ENCODE results near the gene USP35.

The USP35 gene

GRCh38 chr11:78244080-78244479, 55.4 kb downstream of the USP35 start:
- DNase-seq, result no peak

DNA sequence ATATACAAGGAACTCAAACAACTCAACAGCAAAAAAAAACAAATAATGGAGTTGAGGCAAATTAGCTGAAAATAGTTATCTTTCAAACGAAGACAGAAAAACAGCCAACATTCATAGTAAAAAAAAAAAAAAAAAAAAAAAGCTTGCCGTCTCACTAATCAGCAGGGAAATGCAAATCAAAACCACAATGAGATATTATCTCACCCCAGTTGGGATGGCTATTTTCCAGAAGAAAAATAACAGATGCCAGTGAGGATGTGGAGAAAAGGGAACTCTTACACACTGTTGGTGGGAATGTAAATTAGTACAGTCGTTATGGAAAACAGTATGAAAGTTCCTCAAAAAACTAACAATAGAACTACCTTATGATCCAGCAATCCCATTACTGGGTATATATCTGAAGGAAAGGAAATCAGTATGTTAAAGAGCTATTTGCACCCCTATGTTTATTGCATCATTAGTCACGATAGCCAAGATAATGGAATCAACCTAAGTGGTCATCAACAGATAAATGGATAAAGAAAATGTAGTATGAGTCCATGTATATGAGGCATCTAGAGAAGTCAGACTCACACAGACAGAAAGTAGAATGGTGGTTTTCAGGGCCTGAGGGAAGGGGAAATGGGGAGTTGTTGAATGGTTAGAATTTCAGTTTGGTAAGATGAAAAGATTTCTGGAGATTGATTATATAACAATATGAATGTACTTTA, 56.0 kb downstream of the USP35 start:
- DNase-seq, result no peak

GRCh38 chr11:78248191-78248590, 59.5 kb downstream of the USP35 start:
- DNase-seq, result no peak

- no peak for DNase-seq
Measured at GRCh38 chr11:78248903-78249302, 60.2 kb downstream of the USP35 start.

DNA sequence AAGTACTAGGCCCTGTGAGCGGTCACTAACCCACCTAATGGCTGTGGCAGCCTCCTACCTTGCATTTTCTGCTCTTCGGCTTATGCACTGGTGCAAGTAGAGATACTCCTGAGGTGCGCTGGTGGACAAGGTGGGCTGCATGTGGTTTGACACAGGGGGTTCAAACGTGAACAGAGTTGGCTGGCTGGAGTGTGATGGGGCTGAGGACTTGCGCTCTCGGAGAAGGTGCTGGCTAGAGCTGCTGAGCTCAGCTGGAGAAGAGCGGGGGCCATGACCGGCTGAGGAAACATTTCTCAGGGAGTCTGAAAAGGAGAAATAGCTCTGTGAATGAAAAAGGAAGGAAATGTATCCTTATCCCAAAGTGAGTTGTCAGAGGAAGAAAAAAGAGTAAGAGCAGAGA, 61.4 kb downstream of the USP35 start:
- DNase-seq, result no peak

DNA sequence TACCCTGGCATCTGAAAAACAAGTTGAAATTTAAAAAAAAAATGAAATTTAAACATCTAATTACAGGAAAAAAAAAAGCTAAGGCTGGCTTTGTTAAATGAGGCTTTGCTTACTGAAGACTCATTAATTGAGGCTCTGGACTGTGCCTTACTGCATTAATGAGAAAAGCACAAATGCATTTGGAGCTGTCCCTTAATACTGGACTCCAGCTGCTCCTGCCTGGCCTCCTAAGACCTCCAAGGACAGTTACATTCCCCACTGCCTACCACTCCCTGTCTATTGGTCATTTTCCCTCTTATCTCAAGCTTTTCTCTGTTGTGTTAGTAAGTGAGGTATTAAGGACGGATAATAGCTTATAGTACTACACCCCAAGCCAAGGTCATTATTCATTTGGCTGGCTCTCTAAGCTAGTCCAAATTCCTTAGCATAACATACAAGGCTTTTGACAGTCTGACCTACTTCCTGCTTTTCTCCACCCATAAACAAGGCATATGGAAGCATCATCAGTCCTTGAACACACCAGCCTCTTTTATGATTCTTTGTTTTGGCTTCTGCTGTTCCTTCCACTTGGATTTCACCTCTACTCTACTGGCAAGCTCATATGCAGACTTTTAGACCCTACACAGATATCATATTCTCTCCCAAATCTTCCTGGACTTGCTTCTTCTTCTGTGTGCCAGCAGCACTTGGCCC, 62.5 kb downstream of the USP35 start:
- no peak for DNase-seq

GRCh38 chr11:78253797-78254196, 65.1 kb downstream of the USP35 start:
- no peak for DNase-seq

GRCh38 chr11:78254268-78254667, 65.5 kb downstream of the USP35 start:
- no peak for DNase-seq

DNA sequence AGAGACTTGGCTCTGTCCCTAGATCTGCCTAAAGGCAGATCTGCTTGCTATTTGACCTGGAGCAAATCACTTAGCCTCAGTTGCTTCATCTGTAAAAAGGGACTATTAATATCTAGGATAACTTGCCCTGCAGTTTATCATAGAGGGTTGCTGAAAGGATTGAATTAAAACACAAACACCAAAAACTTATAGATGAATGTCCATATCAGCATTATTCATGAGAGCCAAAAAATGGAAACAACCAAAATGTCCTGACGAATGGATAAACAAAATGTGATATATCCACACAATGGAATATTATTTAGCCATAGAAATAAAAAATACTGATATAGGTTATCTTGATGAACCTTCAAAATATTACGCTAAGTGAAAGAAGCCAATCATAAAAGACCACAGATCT, 67.2 kb downstream of the USP35 start:
- DNase-seq, result no peak

DNA sequence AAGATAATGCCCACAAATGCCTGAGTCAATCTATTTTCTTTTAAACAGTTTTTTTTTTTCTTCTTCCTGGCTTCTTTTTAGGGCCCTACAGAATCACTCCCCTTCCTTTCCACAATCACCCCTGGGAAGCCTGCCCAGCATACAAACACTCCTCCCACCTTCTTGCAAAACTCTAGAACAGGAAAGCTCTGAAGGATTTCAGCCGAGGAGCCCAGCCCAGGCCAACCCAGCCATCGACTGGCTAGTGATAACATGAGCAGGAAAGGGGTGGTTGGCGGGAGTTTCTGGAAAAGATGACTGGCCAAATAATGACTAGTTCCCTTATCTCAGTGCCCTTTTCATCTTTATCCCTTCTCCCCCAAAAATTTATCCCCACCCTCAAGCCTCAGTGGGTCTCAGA, 68.2 kb downstream of the USP35 start:
- DNase-seq, result no peak

DNA sequence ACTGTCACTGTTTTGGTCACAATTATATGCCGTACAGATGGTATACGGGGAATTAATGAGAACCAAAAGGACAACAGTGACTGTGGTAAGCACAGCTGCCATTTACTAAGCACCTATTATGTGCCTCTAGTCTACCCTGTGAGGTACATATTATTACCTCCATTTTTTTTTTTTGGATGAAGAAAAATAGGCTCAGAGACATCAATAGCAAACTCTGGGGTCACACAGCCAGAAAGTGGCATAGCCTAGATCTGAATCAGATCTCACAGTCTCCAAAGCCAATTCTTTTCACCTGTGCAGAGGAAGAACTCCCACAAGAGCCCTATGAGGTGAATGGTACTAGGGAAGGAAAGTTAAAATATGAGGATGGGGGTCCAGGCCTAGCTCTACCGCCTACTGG, 68.9 kb downstream of the USP35 start:
- DNase-seq, result no peak

DNA sequence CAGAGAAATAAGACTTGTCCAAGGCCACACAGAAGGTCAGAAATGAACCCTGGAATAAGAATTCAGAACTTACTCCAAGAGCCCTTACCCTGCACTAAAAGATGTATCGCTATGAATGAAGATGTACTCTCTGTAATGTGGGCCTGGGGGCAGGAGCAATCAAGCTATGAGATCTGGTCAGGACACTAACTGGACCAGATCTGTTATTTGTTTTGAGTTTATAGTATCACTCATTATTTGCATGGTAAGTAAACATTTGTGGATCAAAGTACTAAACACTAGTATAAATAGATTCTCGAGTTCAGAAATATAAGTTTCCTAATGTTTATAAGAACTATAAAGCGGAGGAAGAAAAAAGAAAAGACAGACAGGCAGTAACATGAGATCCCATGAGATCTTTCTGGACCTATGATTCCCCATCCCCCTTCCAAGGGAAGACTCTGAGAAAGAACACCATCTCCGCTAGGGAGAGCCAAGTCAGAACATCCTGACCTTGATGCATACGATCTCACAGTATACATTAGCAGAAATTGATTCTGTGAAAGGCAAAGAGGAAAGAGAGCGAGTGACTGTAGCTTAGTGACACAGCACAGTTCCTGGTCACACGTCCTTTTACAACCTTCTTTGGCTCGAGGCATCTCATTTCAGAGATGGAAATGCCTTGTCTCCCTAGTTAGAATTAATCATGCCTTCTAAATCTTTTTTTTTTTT, 71.2 kb downstream of the USP35 start:
- no peak for DNase-seq

GRCh38 chr11:78261367-78261766, 72.6 kb downstream of the USP35 start:
- DNase-seq, result no peak

DNA sequence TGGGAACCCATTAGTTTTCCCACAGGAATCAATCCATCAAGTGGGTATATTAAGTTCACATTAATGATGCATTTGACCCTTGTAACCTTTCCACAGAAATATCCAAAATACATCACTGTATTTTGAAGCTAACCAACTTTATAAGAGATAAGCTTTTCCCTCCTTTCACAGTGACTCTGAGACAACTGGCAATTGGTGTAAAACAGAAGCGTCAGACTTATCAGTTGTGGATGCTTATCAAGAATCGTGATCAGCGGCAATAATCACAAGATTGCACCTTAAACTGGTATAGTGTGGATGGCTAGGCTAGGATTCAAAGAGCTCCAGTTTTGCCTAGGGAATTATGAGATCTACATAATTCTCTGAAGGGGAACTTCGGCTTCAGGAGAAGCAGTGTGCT, 73.1 kb downstream of the USP35 start:
- no peak for DNase-seq

DNA sequence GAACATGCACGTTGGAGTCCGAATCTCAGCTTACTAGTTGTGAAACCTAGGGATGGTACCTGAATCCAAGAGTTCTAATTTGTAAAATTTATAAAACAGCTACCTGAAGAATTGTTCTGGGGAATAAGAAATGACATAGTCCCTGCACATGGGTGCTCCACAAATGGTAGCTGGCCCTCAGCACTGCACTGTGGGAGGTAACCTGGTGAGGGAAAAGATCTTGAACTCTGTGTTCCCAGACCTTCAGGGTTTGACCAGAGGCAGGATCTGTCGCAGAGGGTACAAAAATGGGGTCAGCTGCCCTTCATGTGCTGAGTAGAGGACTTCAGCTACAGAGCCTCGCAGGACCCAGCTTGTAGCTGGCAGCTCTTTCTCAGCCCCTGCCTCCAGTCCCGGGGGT, 73.5 kb downstream of the USP35 start:
- DNase-seq, result no peak

- DNase-seq, result no peak
Measured at GRCh38 chr11:78262691-78263090, 74.0 kb downstream of the USP35 start.

All from NCI-H146 (cell line).